Measurements from ENCODE around the gene GPR160.

Gene GPR160

DNA sequence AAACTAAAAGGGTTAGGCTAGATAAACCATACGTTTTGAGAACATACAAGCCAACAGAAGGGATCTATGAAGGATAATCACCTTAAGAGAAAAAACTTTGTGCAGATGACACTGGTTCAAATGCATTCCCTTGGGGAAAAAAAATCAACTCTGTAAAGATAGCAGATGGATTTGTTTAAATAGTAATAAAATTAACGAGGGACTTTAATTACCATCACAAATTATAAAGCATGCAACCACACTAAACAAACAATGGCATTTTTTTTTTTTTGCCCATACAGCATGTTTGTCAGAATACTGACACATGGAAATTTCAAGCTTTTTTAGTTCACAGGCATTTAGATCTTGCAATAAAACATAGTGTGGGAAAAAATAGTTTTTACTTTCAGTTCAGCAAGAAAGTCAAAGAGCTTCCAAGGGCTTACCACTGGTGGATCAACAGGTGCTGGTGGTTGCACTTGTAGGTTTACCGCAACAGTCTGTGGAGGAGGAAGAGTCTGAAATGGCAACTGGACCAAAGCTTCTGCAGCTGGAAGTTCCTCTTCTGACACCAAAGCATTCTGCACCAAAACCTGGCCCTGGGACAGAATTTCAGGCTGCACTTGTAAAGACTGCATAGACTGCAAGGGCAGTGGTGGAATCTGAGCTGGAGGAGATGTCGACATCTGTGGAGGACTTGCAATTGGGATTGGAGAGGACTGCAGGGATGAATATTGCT lies 90.6 kb downstream of the GPR160 start:
- DNase-seq = peak; percentile 97

DNA sequence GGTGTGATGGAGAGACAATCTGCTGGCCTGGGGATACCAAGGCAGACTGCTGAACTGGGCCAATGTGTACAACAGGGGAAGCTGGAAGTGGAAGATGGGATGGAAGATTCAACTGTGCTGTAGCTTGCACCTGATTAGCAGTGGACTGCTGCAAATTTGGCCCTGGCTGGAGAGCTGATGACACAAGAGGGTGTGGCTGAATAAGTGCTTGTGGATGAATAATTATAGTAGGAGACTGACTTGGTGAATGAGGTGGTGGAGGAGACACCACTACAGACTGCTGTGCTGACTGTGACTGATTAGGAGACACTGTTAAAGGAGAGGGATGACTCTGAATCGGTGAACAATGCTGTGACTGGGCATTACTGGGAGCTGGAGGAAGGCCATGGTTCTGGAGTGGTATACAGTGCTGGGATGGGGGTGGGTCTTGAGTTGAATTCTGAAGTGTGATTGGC lies 91.2 kb downstream of the GPR160 start:
- peak; percentile 53 for DNase-seq

DNA sequence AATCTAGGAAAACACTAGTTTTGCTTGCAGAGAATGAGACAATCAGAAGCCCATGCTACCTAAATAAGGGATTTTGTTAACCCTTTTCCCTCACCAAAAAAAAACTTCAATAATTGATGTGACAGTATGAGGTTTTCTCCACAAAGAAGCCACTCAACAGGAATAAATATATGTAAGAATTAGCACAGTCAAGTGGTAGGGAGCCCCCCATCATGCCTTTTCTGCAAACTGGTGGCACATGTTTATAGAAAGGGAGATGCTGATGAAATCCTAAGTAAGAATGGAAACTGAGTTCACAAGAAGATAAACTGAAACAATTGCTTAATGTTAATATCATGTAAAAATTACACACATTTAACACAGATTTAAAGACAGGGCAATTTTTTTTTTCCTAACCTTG lies 92.7 kb downstream of the GPR160 start:
- DNase-seq = no peak

DNA sequence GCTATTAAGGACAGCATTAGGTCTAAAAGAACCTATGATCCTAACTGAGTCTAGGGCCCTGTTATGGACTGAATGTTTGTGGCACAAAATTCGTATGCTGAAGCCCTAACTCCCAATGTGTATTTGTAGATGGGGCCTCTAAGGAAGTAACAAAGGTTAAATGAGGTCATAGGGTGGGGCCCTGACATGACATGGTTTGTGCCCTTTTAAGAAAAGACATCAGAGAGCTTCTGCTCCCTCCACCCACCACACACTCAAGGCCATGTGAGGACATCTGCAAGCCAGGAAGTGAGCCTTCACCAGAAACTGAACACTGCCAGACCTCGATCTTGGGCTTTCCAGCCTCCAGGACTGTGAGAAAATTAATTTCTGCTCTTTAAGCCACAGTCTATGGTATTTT lies 94.5 kb downstream of the GPR160 start:
- DNase-seq = peak; percentile 33
